ENCODE results near the gene MTCL1.

The MTCL1 gene

GRCh38 chr18:8776013-8776943, 70.9 kb downstream of the MTCL1 start:
- no peak for DNase-seq

- no peak for DNase-seq
Measured at GRCh38 chr18:8777846-8778245, 72.5 kb downstream of the MTCL1 start.

DNA sequence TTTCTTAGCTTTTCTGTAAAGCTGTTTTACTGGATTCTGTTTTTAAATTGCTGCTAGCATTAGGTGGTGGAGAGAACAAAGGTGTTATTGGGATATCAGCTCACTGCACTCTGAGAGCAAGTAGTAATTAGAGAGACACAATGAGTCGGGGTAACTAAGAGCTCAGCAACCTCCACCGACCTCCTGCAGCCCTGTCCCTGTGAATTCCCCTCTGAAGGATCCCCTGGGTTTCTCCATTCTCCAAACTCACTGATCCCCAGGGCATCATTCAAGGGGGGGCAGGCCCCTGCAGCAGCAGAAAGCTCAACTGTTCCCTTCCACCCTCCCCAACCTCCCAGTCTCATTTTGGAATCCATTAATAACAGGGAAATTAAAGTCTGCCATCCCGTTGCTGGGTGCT, 73.0 kb downstream of the MTCL1 start:
- no peak for DNase-seq

DNA sequence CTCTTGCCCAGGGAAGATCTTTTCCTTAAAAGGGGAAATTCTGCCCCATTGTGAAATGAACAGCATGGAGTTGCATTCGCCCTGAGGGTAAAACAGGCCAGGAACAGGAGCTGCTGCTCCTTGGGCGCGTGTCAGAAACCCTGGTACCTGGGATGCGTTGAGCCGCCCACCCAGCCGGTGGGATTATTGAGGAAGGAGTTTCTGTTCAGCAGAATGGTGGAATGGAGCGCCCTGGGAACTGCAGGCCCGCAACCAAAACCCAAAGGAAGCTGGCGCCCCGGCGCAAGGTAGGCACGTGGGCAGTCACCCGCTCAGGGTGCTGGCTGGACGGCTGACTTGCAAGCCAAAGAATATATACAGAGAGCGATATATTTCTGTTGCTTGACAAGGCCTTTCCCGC, 73.5 kb downstream of the MTCL1 start:
- DNase-seq: no peak

- DNase-seq: no peak
Measured at GRCh38 chr18:8779251-8779650, 73.9 kb downstream of the MTCL1 start.

GRCh38 chr18:8780227-8780626, 74.9 kb downstream of the MTCL1 start:
- no peak for DNase-seq

DNA sequence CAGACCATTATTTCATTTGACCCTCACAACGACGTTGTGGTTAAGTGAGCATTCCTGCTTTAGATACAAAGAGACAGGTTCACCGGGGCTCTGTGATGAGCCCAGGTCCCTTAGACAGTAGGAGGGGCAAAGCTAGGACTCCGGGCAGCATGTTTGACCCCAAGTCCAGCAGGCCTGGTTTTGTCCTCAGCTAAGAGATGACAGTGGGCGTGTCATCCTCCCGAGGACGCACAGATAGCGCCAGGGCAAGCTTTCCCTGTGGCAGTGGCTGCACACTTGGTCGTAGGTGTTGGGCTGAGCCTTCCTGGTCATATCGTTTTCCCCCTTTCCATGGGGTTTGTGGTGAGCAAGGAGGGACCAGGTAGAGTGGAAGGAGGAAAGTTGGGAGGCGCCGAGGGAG, 76.3 kb downstream of the MTCL1 start:
- DNase-seq: no peak

DNA sequence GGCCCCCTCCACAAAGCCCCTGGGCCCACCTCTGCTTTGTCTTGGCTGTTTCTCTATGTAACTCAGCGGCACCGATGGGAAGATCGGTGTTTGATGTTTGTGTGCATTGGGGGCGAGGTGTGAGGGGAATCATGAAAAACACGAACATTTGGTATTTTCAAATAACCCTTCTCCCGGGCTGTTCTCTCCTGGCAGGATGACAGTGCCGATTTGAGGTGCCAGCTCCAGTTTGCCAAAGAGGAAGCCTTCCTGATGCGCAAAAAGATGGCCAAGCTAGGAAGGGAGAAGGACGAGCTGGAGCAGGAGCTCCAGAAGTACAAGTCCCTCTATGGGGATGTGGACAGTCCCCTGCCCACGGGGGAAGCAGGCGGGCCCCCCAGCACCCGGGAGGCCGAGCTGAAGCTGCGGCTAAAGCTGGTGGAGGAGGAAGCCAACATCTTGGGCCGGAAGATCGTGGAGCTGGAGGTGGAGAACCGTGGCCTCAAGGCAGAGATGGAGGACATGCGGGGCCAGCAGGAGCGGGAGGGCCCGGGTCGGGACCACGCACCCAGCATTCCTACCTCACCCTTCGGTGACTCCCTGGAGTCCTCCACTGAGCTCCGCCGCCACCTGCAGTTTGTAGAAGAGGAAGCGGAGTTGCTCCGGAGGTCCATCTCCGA, 78.1 kb downstream of the MTCL1 start:
- no peak for DNase-seq

GRCh38 chr18:8783994-8784530, 78.7 kb downstream of the MTCL1 start:
- no peak for DNase-seq

- no peak for DNase-seq
Measured at GRCh38 chr18:8785261-8785660, 79.9 kb downstream of the MTCL1 start.

DNA sequence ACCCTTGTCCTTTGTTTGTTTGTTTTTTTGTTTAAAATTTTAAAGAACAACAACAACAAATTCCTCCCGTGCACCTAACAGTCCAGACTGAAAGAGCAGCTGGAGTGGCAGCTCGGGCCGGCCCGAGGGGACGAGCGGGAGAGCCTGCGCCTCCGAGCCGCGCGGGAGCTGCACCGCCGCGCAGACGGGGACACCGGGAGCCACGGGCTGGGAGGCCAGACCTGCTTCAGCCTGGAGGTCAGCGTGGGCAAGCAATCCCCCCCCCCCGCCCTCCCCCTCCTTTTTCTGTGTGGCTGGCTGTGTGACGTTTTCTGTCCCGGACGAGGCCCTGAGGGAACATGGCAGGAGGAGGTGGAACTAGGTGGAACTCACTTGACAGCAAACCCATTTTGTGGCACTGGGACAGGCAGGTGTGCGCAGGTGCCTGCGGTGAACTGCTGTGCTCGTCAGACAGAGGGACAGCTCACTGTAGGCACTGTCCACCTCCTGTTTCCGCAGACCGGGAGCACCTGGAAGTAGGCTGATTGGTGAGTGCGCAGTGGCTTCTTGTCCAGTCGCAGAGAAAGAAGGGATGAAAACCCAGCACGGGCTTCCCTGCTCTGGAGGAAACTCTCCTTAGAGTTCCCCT, 80.6 kb downstream of the MTCL1 start:
- no peak for DNase-seq

DNA sequence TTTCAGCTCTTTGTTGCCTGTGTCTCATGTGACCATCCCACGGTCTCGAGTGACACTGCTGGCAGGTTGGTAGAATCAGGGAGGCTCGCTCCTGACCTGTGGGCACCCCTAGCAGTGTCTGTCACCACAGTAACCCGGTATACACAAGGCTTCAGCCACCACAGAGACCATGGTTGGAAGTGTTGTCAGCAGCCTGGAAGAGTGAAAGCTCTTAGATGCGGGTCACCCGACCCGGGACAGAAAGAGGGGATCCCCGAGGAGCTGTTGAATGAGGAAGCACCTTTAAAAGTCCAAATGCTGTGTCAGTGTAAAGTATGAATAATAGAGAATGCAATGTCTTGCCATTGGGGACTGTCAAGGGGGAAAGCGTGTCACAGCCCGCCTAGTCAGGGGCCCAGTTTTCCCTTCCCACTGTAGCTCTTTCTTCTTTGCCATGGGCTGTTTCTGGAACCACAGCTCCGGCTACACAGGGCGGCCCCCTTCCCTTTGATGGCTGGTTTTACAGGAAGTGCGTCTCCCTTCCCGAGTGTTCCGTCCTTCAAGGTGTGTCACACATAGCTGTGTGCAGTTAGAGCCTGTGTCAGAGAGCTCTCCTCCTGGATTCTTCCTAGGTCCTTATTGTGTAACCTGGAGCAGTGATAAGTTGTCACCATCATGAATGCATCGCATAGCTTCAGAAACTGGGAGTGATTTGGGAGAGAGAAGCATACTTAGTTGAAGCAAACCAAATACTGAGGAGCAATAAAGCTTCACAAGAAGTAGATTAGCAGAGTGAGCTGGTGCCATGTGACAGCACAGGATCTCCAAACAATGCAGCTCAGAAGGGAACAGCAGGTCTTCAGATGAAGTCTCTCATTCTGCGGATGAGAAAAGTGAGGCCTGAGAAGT, 81.4 kb downstream of the MTCL1 start:
- DNase-seq: no peak

- DNase-seq: no peak
Measured at GRCh38 chr18:8787371-8787670, 82.0 kb downstream of the MTCL1 start.

DNA sequence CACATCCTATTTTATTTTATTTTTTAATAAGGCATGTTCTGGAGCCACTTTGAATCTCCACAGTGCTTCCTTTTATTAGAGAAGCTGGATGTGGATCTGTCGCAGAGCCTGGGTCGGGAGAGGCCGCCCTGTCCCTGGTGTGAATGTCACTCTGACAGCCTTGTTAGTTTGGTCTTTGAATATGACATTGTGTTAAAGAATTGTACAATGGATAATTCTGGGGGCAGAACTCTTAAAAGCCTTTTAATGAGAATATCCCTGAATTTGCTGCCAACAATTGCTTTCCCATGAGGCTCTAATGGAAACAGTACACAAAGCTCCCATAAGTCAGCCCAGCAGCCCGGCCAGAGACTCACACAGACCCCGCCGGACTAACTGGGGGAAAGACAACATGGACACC, 82.4 kb downstream of the MTCL1 start:
- DNase-seq: no peak

GRCh38 chr18:8788503-8789429, 83.4 kb downstream of the MTCL1 start:
- DNase-seq: no peak

DNA sequence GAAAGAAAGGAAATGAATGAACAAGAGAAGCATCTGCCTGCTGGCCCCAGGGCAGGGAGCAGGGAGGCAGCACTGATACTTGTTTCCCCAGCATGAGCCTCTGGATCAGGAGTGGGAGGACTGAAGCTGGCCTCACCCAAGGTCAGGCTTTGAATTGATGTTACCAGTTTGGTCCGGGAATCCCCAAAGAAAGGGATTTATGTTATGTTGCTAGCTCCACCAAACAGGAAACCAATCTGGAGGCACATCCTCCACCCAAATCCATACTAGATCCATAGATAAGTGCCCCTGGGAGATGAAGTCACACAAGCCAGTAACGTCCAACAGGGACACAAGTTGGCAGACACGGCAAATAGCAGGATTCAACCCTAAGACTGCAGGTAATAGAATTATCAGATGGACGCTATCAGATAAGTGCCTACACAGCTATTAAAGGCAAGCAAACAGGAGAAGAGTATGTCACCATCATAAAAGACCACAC, 85.9 kb downstream of the MTCL1 start:
- DNase-seq: no peak

- no peak for DNase-seq
Measured at GRCh38 chr18:8792688-8793316, 87.4 kb downstream of the MTCL1 start.

DNA sequence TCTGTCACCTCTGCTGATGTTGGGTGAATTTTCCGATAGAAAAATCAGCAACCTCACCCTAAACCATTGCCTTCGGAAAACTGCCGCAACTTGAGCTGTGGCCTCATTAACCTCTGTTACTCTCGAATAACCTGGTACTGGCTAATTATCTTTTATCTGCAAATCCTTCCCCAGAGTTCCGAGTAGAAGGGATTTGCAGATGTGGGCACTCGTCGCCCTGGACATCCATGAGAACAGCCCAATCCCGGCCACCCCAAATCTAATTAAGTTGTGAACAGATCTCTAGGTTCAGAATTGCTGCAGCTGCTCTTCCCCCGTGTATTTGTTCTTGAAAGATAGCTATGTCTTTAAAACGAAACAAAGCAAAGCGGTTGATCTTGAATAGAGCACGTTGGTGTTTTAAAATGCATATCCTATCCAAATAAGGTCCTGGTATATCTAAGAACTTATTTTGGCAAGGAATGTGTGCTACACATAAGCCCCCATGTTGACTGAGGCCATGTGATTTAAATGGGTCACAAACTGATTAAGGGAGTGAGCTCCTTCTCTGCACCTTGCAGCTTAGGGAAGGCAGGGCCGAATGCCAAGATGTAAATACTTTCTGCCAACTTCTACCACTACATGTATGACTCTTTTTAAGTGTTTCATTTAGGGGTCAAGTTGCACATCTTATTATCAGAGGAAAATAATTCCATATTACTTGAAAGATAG, 88.2 kb downstream of the MTCL1 start:
- DNase-seq: no peak

DNA sequence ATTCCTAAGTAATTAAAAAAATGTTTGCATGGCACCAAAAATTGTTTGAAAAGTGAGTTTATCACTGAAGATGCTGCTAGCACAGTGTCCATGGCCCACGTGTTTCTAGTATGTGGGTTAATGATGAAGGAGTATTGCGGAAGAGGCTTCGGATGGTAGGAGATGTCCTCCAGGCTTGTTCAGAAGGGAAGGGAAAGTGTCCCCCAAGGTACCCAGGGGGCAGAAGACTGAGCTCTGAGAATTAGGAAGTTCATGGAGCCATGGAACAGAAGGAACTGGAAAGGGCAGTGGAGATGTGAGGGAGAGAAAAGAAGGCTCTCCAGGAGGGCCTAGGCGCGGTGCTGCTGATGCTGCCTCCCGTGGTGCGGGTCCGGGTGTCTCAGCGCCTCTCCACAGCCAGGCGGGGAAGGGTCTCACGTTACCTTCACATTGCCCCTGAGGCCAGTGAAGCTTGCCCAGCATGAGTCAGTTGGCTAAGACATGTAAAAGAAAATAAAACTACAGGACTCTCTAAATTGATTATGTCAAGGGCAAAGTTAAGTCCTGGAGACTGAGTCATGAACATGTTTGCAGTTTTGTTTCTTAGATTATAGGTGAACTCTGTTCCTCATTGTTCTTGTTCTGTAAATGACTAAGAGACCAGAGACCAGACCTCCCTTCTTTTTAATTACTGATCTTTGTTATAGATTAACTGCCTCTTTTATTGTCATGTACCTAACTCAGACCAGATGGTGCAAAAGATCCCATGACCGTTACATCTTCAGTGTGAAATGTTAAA, 89.0 kb downstream of the MTCL1 start:
- no peak for DNase-seq

- DNase-seq: no peak
Measured at GRCh38 chr18:8794934-8795280, 89.6 kb downstream of the MTCL1 start.
